T1000 (cell line): ENCODE measurements around the gene MYPOP.
A peak's percentile ranks its signal among the peaks of the same experiment; 100 is the strongest.

Experiments
- DNase-seq: peaks from one replicate; lab custom pipeline; 2025; ENCODE audit warnings: mixed read lengths; lab: John Stamatoyannopoulos, UW

Gene MYPOP

GRCh38 chr19:45901912-45902650, at the start of gene MYPOP:
MYPOP (minus strand) TSS chr19:45902613; CDS start chr19:45901773, 840 bp downstream.
- DNase-seq: no peak

GRCh38 chr19:45947926-45948325, 45.5 kb upstream of the MYPOP start:
- DNase-seq: no peak

GRCh38 chr19:45940515-45940805, 38.0 kb upstream of the MYPOP start:
- DNase-seq: no peak

GRCh38 chr19:45939792-45940514, 37.5 kb upstream of the MYPOP start:
- no peak for DNase-seq

- no peak for DNase-seq
Measured at GRCh38 chr19:45938733-45939319, 36.4 kb upstream of the MYPOP start.

GRCh38 chr19:45935267-45935666, 32.9 kb upstream of the MYPOP start:
- DNase-seq: no peak

- DNase-seq: no peak
Measured at GRCh38 chr19:45934551-45935230, 32.3 kb upstream of the MYPOP start.

GRCh38 chr19:45933759-45934158, 31.3 kb upstream of the MYPOP start:
- no peak for DNase-seq

GRCh38 chr19:45931055-45931454, 28.6 kb upstream of the MYPOP start:
- DNase-seq: no peak

GRCh38 chr19:45929247-45929646, 26.8 kb upstream of the MYPOP start:
- DNase-seq: no peak

- peak; percentile 15 for DNase-seq
Measured at GRCh38 chr19:45927565-45928261, 25.3 kb upstream of the MYPOP start.

- no peak for DNase-seq
Measured at GRCh38 chr19:45924891-45925447, 22.6 kb upstream of the MYPOP start.

GRCh38 chr19:45922281-45922680, 19.9 kb upstream of the MYPOP start:
- no peak for DNase-seq

- no peak for DNase-seq
Measured at GRCh38 chr19:45920458-45920857, 18.0 kb upstream of the MYPOP start.

GRCh38 chr19:45919678-45920077, 17.3 kb upstream of the MYPOP start:
- DNase-seq: no peak

GRCh38 chr19:45918721-45919120, 16.3 kb upstream of the MYPOP start:
- DNase-seq: no peak

- DNase-seq: no peak
Measured at GRCh38 chr19:45917421-45918091, 15.1 kb upstream of the MYPOP start.

- no peak for DNase-seq
Measured at GRCh38 chr19:45913874-45914830, 11.7 kb upstream of the MYPOP start, which contains the start of gene NANOS2. NANOS2 (minus strand) TSS chr19:45914778; CDS start chr19:45914693, 85 bp downstream.

- no peak for DNase-seq
Measured at GRCh38 chr19:45911291-45911690, 8.9 kb upstream of the MYPOP start.

- DNase-seq: no peak
Measured at GRCh38 chr19:45908956-45909355, 6.5 kb upstream of the MYPOP start.
